Mesendoderm (in vitro differentiated cells): Measurements from ENCODE around the gene SEC14L1.

ENCODE experiments used
- DNase-seq: peaks from one replicate; pipeline ENCODE4 v3.0.0; 2013
- H2AK5ac ChIP-seq: 2 replicates; pipeline ENCODE4 v1.6.1; 2013; ENCODE audit warnings: low read length, inconsistent platforms
- H2BK120ac ChIP-seq: 2 replicates; pipeline ENCODE4 v1.6.1; 2013; ENCODE audit warnings: low read depth, mild to moderate bottlenecking, low read length, moderate library complexity, mixed read lengths
- H2BK15ac ChIP-seq: replicated peaks from 2 replicates; pipeline ENCODE4 v1.6.1; 2013; ENCODE audit warnings: low read depth, mild to moderate bottlenecking, moderate library complexity
- H2BK5ac ChIP-seq: 2 replicates; pipeline ENCODE4 v1.6.1; 2013; ENCODE audit warnings: low read length, inconsistent platforms
- H3K18ac ChIP-seq: 2 replicates; pipeline ENCODE4 v1.6.1; 2013; ENCODE audit warnings: mild to moderate bottlenecking, low read length, mixed read lengths
- H3K23ac ChIP-seq: one replicate; pipeline ENCODE4 v1.6.1; 2013; ENCODE audit warnings: low read length
- H3K27ac ChIP-seq: 2 replicates; pipeline ENCODE4 v1.5.1; 2013; ENCODE audit warnings: low read depth, mild to moderate bottlenecking, inconsistent platforms, low read length, moderate library complexity
- H3K27me3 ChIP-seq: 2 replicates; pipeline ENCODE4 v1.6.1; 2013; ENCODE audit warnings: low read length, control low read depth, mild to moderate bottlenecking, inconsistent platforms; ENCODE audit not compliant: insufficient read depth, poor library complexity
- H3K36me3 ChIP-seq: 2 replicates; pipeline ENCODE4 v1.6.1; 2013; ENCODE audit warnings: low read length, inconsistent platforms; ENCODE audit not compliant: control insufficient read depth, insufficient read depth
- H3K4ac ChIP-seq: one replicate; pipeline ENCODE4 v1.6.1; 2013; ENCODE audit warnings: low read depth, mild to moderate bottlenecking, low read length, moderate library complexity
- H3K4me1 ChIP-seq: 2 replicates; pipeline ENCODE4 v1.6.1; 2013; ENCODE audit warnings: low read depth, low read length, inconsistent platforms; ENCODE audit not compliant: control insufficient read depth
- H3K4me2 ChIP-seq: 2 replicates; pipeline ENCODE4 v1.6.1; 2013; ENCODE audit warnings: low read length
- H3K4me3 ChIP-seq: 2 replicates; pipeline ENCODE4 v1.5.1; 2013; ENCODE audit warnings: mild to moderate bottlenecking, low read length
- H3K56ac ChIP-seq: one replicate; pipeline ENCODE4 v1.6.1; 2013; ENCODE audit warnings: low read length
- H3K79me1 ChIP-seq: 2 replicates; pipeline ENCODE4 v1.6.1; 2013; ENCODE audit warnings: low read length, inconsistent platforms
- H3K79me2 ChIP-seq: 2 replicates; pipeline ENCODE4 v1.6.1; 2013; ENCODE audit warnings: mild to moderate bottlenecking, low read length; ENCODE audit not compliant: control insufficient read depth, insufficient read depth
- H3K9ac ChIP-seq: 2 replicates; pipeline ENCODE4 v1.6.1; 2013; ENCODE audit warnings: low read length, inconsistent platforms
- H4K5ac ChIP-seq: one replicate; pipeline ENCODE4 v1.6.1; 2013; ENCODE audit warnings: low read length
- H4K8ac ChIP-seq: one replicate; pipeline ENCODE4 v1.6.1; 2013; ENCODE audit warnings: low read depth, mild to moderate bottlenecking, control low read depth, low read length, moderate library complexity
- WGBS: extraction: QIAGEN DNeasy Blood & Tissue Kit; methylation state at CpG from one replicate; pipeline ENCODE4 v1.1.7; 2013; ENCODE audit warnings: low lambda C conversion rate, missing lambda C conversion rate; ENCODE audit not compliant: insufficient coverage; ENCODE audit errors: extremely low coverage; 5-methylcytosine and 5-hydroxymethylcytosine counted together

SEC14L1 gene

DNA sequence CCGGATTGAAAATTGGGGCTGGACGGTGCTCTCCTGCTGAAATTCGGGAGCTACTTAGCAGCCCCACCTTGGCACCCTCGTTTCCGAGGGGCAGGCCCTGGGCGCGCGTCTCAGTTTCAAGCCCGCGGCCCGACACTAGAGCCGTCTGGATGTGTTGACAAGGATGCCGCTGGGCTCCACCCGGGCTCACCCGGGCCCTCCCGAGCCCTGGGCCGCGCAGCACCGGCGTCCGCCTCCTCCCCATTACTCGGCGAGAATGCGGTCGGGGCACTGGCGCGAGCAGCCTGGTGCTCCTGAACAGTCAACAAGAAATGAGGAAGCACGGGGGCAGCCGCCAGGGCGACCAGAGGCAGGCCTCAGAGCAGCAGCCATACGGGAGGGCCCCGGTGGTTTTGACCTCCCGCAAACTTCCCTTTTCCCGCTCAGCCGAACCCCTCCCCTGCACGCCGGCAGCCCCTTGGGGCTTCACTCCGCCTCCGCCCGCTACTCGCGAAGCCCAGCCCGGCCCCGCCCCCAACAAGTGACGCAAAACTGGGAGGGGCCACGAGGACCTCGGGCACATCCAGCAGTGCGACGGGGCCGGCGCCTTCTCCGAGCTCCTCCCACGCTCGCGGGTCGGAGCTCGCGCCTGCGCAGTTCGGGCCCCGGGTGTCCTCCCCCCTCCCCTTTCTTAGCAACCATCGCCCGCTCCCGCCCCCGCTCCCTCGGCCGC, 447 bp upstream of the SEC14L1 start:
- Histone ChIP-seq H3K79me1 (no peaks in the 10 kb centered on the region), H2AK5ac (no peak overlapping the region), H3K4me2 (peak overlapping the region; percentile 88), H2BK5ac (no peak overlapping the region), H3K56ac (peak overlapping the region; percentile 96), H3K4ac (peak overlapping the region; percentile 41), H3K9ac (peak overlapping the region; percentile 94), H3K79me2 (no peaks in the 10 kb centered on the region), H3K4me3 (peak overlapping the region; percentile 51), H3K36me3 (no peaks in the 10 kb centered on the region), H3K4me1 (peaks cover 3% of the 10 kb centered on the region), H3K23ac (peak overlapping the region; percentile 98), H4K8ac (peak overlapping the region; percentile 30), H2BK15ac (no peak overlapping the region), H4K5ac (peak overlapping the region; percentile 12), H3K27ac (peak overlapping the region; percentile 82), H3K18ac (peak overlapping the region; percentile 33), H2BK120ac (no peak overlapping the region), H3K27me3 (no peaks in the 10 kb centered on the region)
- no CpG with 5 or more reads among the region's 67 CpGs for WGBS
- peak; percentile 99 for DNase-seq

DNA sequence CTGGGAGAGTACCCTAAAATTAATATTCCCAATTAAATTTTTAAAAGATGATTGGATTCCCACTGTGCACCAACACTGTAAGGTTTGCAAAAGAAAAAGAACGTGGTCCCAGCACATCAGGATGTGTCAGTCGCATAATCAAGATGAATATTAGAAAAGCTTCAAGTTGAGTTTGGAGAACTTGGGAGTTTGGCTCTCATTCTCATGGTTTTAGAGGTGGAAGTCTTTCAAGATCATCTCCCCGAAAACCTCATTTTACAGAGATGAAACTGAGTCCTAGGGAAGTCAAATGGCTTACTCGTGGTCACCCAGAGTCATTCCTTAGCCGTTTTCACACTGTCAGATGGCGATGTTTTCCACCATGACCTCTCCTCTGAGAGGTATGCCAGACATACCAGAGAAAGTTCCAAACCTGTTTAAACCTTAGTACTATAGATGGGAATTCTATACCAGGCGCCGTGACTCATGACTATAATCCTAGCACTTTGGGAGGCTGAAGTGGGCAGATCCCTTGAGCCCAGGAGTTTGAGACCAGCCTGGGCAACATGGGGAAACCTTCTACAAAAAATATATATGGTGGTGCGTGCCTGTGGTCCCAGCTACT, 1.2 kb downstream of the SEC14L1 start:
- peaks cover 3% of the 10 kb centered on the region for H3K4me1 ChIP-seq
- H3K27me3 ChIP-seq, result no peaks in the 10 kb centered on the region
- H3K79me2 ChIP-seq, result no peaks in the 10 kb centered on the region
- H3K4me2 ChIP-seq, result peak overlapping the region; percentile 63
- no peak overlapping the region for H3K18ac ChIP-seq
- DNase-seq, result no peak
- no peak overlapping the region for H2BK5ac ChIP-seq
- H3K36me3 ChIP-seq, result no peaks in the 10 kb centered on the region
- H3K56ac ChIP-seq, result peak overlapping the region; percentile 73
- H3K23ac ChIP-seq, result no peak overlapping the region
- no peak overlapping the region for H3K27ac ChIP-seq
- peaks cover 3% of the 10 kb centered on the region for H3K79me1 ChIP-seq
- no peak overlapping the region for H2BK15ac ChIP-seq
- H4K5ac ChIP-seq, result no peak overlapping the region
- peak overlapping the region; percentile 65 for H3K9ac ChIP-seq
- no peak overlapping the region for H3K4me3 ChIP-seq
- H3K4ac ChIP-seq, result no peak overlapping the region
- WGBS, result no CpG with 5 or more reads among the region's 9 CpGs
- no peak overlapping the region for H4K8ac ChIP-seq
- H2AK5ac ChIP-seq, result no peak overlapping the region
- no peak overlapping the region for H2BK120ac ChIP-seq

DNA sequence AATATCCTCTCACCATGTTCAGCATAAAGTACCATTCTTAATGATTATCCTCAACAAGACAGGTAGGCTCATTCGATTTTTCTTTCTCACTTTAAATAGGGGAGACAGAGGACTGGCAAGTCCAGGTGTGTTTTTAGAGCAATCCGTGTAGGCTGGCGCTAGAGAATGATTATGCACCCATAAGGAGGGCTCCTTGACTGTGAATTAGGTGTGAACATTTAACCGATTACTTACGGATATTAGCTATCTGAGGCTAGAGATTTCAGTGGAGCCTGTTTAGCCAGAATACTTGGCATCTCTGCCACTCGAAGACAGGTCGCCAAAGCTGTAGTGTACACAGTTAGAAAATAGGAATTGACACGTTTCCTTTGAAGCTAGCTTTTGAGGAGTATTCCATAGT, 1.9 kb downstream of the SEC14L1 start:
- Histone ChIP-seq H3K79me1 (peaks cover 3% of the 10 kb centered on the region), H3K4me1 (peaks cover 3% of the 10 kb centered on the region), H3K27me3 (no peaks in the 10 kb centered on the region), H2BK120ac (no peak overlapping the region), H3K27ac (no peak overlapping the region), H3K4me3 (no peak overlapping the region), H3K23ac (no peak overlapping the region), H3K18ac (no peak overlapping the region), H4K5ac (no peak overlapping the region), H3K56ac (no peak overlapping the region), H3K4ac (no peak overlapping the region), H3K4me2 (no peak overlapping the region), H3K9ac (no peak overlapping the region), H3K79me2 (no peaks in the 10 kb centered on the region), H4K8ac (no peak overlapping the region), H2AK5ac (no peak overlapping the region), H3K36me3 (no peaks in the 10 kb centered on the region), H2BK5ac (no peak overlapping the region), H2BK15ac (no peak overlapping the region)
- no peak for DNase-seq
- WGBS, result no CpG with 5 or more reads among the region's 8 CpGs

DNA sequence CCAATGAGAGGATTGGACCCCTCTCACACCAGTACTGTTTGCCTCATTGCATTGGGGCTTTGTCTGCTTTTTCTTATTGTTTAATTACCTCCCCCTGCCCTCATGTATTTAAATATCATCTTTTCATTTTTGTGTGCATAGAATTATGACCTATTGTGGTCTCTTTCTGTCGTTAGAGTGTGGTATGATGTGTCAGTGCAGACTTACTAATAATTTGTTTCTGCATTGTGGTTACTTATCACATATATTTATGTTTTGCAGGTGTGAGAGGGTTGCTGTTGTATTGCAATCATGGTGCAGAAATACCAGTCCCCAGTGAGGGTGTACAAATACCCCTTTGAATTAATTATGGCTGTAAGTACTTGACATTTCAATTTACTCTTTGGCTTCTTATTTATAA, 2.5 kb downstream of the SEC14L1 start:
- Histone ChIP-seq H3K79me2 (no peaks in the 10 kb centered on the region), H3K27ac (no peak overlapping the region), H3K4ac (no peak overlapping the region), H4K8ac (no peak overlapping the region), H2BK120ac (no peak overlapping the region), H2AK5ac (no peak overlapping the region), H3K4me3 (no peak overlapping the region), H3K36me3 (no peaks in the 10 kb centered on the region), H3K18ac (no peak overlapping the region), H3K56ac (no peak overlapping the region), H3K23ac (no peak overlapping the region), H2BK15ac (no peak overlapping the region), H3K27me3 (no peaks in the 10 kb centered on the region), H2BK5ac (no peak overlapping the region), H3K4me2 (no peak overlapping the region), H3K4me1 (peaks cover 3% of the 10 kb centered on the region), H3K9ac (no peak overlapping the region), H3K79me1 (peaks cover 5% of the 10 kb centered on the region), H4K5ac (no peak overlapping the region)
- no peak for DNase-seq
- WGBS, result no CpG with 5 or more reads among the region's 1 CpG

DNA sequence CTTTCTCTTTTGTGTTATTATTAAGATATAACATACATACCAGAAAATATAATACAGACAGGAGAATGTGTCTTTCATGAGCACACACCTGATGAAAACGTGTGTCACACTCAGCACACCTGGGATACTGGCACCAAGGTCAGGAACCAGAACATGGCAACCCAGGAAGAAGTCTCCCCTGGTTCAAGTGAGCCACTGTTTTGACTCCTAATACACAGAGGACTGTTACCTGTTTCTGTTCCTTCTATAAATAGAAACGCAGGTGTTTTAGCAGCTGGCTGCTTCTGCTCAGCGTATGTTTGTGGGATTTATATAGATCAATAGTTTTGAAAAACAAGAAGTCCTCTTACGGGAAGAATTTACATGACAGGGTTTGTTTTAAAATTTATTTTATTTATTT, 3.5 kb downstream of the SEC14L1 start:
- H3K36me3 ChIP-seq, result no peaks in the 10 kb centered on the region
- H3K56ac ChIP-seq, result no peak overlapping the region
- DNase-seq, result no peak
- H2AK5ac ChIP-seq, result no peak overlapping the region
- H2BK15ac ChIP-seq, result no peak overlapping the region
- no peaks in the 10 kb centered on the region for H3K79me2 ChIP-seq
- no peak overlapping the region for H3K4ac ChIP-seq
- H3K4me2 ChIP-seq, result no peak overlapping the region
- no peak overlapping the region for H2BK120ac ChIP-seq
- no peak overlapping the region for H3K27ac ChIP-seq
- H3K23ac ChIP-seq, result no peak overlapping the region
- no peak overlapping the region for H4K8ac ChIP-seq
- no peak overlapping the region for H3K9ac ChIP-seq
- no peak overlapping the region for H2BK5ac ChIP-seq
- H4K5ac ChIP-seq, result no peak overlapping the region
- no CpG with 5 or more reads among the region's 4 CpGs for WGBS
- peaks cover 8% of the 10 kb centered on the region for H3K79me1 ChIP-seq
- no peak overlapping the region for H3K4me3 ChIP-seq
- no peak overlapping the region for H3K18ac ChIP-seq
- H3K4me1 ChIP-seq, result peaks cover 3% of the 10 kb centered on the region
- H3K27me3 ChIP-seq, result no peaks in the 10 kb centered on the region
